HG03064 (cell line): Measurements from ENCODE around the gene COQ4.
"Not testable (repeated sequence)": the region's sequence is repeated elsewhere in the genome, so short reads cannot be mapped to it uniquely, and the experiment has no call there.

Experiments
- ATAC-seq: cut with Tn5 transposase; IDR thresholded peaks from one replicate; pipeline ENCODE4 v1.9.1; 2021; ENCODE audit warnings: low read depth; ENCODE audit not compliant: unreplicated experiment

COQ4 gene

DNA sequence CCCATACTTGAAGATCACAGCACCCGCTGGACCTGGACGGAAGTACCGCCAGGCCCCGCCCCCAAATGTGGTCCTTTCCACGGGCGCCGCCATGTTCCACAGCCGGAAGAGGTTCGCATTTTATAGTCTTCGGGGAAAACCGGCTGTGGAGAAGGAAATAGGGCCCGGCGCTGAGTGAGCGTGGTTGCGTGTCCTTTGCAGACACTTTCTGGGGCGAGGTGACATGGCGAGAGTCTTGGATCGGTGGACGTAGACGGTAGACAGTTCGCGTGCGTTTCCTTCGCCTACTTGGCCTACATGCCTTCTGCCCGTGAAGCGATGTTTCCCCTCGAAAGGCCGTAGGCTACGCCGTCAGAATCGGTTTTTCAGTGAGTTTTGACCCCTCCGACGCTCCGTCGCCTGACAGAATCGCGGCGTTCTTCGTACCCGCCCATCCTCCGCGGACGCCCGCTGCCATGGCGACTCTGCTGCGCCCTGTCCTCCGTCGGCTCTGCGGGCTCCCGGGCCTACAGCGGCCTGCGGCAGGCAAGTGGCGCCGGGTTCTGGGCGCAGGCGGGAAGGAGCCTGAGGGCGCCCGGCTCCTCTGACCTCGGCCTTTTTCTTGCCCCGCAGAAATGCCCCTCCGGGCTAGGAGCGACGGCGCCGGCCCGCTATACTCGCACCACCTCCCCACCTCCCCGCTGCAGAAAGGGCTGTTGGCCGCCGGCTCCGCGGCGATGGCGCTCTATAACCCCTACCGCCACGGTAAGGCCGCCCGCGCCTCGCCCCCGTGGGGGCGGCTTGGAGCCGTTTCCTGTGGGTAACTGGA is at the start of gene COQ4, which contains the start of gene TRUB2:
Gene COQ4 (plus strand): TSS at position 436 of the 808 bp plus-strand sequence. CDS start 20 bp downstream, at position 456.
Gene TRUB2 (minus strand): TSS at position 44 of the 808 bp plus-strand sequence. CDS start 39 bp downstream, at position 5.
- peak; percentile 68 for ATAC-seq

DNA sequence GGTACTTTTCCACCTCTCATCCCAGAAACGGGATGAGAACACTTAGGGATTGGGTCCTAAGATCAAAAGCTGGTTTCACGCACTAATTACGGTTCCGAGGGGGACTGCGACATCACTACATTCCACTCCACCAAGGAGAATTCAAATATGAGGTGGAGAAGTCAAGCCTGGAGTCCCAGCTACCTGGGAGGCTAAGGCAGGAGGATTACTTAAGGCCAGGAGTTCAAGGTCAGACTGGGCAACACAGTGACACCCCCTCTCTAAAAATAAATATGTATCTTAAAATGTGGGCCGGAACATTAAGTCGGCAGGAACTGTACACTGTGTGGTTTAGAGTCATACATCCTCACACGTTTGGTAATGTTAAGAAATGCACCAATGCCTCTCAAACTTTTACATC is 48.4 kb upstream of the COQ4 start:
- ATAC-seq, result no peak

DNA sequence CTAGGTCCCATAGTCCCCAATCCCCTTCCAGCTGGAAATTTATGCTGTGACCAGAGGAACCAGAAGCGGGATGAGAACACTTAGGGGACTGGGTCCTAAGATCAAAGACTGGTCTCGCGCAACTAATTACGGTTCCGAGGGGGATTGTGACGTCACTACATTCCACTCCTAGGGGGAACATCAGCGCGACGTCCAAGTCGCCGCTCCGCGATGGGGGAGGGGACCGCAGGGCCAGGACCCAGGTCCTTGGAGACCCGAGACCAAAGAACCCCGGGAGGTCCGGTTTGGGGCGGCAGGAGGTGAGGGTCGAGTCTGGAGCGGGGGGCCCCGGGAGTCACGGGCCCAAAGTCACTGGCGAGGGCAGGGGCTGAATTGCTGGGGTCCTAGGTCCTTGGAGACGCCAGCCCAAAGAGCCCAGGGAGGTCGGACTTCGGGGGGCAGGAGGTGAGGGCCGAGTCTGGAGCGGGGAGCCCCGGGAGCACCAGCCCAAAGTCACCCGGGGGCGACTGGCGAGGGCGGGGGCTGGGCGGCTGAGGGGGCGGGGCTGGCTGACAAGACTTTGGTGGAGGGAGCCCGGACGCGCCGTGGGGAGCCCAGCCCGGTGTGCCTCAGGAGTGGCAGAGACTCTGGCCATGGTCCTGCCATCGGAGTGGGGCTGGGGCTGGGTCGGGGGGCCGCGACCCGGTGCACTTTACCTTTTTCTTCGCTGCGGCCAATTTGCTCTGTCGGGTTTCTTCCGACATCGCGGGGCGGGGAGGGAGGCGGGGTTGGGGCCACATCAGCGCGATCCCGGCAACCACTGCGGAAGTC is 47.2 kb upstream of the COQ4 start, which contains the start of gene GOLGA2:
Gene GOLGA2 (minus strand): TSS at position 810 of the 810 bp plus-strand sequence. CDS start 31 bp downstream, at position 779.
- peak; percentile 44 for ATAC-seq

DNA sequence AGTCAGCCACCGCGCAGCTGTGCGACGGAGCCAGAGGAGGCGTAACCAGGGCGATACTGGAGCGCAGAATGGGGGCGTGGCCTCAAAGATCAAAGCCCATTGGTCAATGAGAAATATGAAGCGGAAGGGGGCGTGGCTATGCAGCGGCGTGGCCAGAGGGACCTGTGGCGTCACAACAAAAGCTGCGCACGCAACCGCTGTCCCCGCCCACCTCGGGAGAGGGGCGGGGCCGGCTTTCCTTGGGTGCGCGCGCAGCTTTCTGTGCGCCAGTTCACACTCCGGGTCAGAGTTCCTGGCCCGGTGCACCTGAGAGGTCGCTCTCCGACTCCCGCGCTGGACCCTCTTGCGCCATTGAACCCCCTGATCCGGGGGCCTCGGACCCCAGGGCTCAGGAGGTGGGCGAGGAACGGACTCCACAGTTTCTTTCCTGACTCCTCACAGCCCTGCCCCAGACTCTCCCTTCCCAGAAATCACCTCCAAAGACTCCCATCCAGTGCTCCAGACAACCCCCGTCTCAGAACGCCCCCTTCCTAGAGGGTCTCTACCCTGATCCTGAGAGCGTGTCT is 46.5 kb upstream of the COQ4 start, which contains the start of gene SWI5:
Gene SWI5 (plus strand): TSS at position 269 of the 566 bp plus-strand sequence.
- ATAC-seq, result peak; percentile 96

DNA sequence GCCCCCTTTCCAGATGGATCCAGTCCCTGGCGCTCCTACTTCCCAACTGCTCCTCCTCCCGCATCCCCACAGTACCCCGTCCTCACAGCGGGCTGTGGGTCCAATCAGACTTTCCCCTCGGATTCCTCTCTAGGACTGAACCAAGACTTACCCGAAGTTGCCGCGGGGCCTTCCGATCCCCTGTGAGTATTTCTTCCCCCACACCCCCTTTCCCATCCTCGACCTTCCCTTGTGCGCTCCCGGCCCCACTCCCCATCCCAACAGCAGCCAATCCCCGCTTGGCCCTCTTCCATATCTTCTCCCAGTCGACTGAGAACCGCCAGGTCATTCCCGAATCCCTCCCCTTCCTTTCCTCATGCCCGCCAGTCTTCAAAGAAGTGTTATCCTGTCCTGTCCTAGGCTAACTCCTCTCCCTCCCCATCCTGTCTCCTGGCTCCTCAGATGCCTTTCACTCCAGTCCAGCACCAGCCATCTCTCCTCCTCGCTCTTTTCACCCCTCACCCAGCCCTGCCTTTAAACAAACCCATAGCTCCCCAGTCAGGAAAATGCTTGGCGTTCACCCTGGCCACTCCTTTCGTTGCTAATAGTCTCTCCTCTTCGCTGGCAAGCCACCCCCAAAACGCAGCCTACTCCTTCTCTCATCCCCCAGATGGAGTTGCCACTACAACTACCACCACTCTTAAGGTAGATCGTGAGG is 45.9 kb upstream of the COQ4 start:
- no peak for ATAC-seq

DNA sequence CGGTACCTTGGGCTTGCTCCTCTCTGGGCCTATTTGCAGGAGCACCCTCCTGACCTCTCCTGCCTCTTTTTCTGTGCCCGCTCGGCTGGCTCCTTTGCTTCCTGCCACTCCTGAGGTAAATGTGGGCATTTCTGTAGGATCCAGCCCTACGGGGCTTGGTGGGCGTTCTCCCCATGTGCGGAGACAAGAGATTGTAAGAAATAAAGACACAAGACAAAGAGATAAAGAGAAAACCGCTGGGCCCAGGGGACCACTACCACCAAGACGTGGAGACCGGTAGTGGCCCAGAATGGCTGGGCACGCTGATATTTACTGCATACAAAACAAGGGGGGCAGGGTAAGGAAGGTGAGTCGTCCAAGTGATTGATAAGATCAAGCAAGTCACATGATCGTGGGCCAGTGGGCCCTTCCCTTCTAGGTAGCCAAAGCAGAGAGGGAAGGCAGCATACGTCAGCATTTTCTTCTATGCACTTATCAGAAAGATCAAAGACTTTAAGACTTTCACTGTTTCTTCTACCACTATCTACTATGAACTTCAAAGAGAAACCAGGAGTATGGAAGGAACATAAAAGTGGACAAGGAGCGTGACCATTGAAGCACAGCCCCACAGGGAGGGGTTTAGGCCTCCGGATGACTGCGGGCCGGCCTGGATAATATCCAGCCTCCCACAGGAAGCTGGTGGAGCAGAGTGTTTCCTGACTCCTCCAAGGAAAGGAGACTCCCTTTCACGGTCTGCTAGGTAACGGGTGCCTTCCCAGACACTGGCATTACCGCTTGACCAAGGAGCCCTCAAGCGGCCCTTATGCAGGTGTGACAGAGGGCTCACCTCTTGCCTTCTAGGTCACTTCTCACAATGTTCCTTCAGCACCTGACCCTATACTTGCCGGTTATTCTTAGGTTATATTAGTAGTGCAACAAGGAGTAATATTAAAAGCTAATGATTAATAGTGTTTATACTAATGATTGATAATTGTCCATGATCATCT is 43.3 kb upstream of the COQ4 start:
- ATAC-seq, result not testable (repeated sequence)

DNA sequence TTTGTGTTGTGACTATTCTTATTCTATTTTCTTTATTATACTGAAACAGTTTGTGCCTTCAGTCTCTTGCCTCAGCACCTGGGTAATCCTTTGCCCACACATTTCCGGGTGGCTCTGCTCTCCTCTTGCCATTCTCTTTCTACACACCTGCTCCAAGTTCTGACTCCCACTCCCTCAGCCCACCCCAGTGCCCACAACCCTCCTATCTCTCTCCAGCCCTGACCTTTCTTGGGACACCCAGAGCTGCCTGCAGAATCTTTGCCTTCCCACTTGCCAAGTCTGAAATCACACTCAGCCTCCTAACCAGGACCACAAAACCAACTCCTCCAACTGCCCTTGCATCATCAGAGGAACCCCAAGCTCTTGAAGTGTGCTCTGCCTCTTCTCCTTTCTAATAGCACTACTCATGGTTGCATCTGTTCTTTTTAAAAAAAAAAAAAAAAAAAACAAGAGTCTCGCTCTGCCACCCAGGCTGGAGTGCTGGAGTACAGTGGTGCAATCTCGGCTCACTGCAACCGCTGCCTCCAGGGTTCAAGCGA is 42.5 kb upstream of the COQ4 start:
- no peak for ATAC-seq

DNA sequence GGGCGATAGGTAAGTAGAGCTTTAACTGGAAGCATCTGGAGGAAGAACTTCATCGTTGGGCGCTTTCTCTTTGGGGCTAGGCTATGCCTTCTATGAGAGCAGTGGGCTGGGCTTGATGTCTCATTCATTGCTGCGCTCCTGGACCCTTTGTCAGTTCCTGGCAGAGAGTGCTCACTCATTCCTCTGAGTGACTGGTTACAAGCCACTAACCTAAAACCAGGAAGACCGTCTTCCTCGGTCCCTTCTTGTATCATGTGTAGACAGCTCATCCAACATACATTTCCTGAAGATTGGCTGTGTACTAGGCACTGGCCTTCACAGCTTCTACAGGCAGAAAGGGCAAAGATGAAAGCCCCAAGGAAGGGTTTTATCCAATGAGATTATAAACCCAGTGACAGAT is 40.1 kb upstream of the COQ4 start:
- ATAC-seq, result no peak

DNA sequence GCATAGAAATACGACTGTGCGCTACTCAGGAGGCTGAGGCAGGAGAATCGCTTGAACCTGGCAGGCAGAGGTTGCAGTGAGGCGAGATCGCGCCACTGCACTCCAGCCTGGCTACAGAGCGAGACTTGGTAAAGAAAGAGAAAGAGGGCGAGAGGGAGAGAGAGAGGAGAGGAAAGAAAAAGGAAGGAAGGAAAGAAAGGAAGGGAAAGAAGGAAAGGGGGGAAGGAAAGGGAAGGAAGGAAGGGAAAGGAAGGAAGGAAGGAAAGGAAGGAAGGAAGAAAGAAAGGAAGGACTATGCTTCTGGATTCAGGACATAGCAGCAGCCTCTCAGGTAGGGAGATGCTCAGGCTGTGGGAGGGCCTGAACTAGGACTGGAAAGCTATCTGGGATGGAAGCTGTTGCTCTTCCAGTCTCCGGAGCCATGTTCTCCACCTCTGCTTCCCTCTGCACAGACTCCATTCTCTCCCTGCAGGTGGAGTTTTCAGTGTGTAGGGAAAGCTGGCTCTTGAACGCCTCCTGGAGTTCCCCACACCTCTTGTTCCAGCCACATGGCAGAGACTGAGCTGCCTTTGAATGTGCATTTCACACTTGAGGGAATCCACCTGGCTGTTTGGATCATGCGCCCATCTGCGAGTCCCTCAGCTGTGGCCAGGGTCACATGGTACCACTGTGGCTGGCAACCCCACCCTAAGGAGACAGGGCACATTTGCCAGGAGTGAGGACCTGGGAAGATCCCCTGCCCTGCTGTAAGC is 37.4 kb upstream of the COQ4 start:
- ATAC-seq, result no peak

DNA sequence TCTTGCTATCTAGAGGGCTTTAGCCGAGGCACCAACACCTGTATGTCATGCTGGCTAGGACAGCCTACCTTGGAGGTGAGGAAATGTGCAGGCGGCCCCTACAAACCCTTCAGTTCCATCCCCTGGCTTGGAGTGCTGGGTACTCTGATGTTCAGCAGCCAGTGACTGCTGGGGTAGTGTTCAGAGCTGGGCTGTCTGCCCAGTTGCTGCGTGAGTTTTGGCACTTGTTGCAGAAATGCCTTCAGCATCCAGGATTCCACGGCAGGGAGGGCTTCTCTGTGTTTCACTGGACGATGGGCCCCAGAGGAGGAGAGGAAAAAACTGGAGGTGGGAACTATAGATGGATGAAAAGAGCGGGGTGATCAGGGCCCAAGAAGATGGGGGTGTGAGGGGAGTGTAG is 36.2 kb upstream of the COQ4 start:
- no peak for ATAC-seq

DNA sequence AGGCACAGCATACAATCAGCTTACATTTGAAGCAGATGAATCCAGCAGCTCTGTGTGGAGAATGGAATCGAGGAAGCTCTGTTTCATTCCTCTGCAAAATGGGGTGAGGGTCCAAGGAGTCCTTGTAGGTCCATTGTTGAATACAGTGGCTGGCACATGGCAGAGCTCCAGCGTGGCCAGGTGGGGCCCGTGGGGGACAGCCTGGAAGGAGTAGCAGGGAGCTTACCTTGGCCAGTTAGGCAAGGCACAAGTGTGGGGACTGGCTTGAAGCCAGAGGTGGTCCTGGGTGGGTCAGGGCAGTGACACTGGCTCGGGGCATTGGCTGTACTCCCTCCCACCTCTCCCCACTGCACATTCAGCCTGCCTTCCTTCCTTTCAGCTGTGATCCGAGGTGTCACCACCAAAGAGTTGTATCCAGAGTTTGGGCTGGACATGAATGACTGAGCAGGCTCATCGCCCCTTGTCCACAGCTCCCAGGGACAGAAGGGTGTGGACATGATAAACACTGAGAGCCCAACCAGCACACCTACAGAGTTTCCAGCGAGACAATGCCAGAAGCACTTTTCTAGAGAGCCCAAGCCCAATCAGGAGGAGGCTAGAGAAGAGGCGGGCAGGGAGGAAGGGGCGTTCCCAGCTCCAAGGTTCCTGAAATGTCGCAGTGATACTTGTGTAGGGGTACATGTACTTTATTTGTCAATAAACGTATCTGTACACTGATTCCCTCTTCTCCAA is 34.2 kb upstream of the COQ4 start:
- ATAC-seq, result no peak

DNA sequence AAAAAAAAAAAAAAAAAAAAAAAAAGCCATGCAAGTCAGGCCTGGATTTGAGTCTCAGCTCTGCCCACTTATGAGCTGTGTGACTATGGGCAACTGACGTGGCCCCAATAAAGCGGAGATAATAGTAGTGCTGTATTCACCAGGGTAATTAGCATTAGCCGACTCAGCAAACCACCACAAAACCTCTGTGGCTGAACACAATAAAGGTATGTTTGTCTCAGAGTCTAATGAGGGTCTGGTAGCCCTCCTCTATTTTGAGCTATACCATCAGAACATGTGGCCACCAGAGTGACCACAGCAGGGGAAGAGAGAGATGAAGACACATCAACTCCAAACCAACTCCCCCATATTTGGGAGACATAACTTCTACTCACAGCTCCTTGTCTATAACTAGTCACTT is 30.6 kb upstream of the COQ4 start:
- ATAC-seq, result no peak

DNA sequence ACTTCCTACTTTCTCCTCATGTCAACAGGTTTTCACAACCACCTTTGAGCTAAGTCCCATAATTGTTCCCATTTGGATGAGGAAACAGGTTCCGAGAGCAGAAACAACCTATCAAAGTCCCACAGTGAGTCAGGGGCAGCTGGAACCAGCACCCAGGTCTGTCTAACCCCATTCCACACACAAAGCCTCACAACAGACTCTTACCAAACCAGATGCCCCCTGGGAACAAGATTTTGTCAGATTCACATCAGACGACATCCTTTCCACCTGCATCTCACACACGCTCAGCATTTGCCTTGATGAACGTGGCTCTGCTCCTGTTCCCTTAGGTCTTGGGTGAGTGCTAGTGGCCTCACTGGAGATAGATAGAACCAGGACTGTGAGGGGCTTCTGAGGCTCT is 29.5 kb upstream of the COQ4 start:
- no peak for ATAC-seq

DNA sequence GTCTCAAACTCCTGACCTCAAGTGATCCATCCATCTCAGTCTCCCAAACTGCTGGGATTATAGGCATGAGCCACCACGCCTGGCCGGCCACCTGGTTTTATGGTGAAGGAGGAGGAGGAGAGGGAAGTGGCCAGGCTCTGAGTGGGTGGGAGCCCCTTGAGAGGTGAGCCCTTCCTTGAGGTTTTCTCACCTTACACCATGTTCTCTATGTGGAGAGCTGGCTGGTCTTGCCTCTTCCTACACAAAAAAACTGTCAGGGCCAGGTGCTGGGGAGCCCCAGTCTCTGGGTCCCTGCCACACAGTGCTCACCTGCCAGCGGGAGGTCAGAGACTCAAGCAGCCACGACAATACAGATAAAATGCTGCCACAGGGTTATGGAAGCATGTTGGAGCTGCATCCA is 28.5 kb upstream of the COQ4 start:
- no peak for ATAC-seq

DNA sequence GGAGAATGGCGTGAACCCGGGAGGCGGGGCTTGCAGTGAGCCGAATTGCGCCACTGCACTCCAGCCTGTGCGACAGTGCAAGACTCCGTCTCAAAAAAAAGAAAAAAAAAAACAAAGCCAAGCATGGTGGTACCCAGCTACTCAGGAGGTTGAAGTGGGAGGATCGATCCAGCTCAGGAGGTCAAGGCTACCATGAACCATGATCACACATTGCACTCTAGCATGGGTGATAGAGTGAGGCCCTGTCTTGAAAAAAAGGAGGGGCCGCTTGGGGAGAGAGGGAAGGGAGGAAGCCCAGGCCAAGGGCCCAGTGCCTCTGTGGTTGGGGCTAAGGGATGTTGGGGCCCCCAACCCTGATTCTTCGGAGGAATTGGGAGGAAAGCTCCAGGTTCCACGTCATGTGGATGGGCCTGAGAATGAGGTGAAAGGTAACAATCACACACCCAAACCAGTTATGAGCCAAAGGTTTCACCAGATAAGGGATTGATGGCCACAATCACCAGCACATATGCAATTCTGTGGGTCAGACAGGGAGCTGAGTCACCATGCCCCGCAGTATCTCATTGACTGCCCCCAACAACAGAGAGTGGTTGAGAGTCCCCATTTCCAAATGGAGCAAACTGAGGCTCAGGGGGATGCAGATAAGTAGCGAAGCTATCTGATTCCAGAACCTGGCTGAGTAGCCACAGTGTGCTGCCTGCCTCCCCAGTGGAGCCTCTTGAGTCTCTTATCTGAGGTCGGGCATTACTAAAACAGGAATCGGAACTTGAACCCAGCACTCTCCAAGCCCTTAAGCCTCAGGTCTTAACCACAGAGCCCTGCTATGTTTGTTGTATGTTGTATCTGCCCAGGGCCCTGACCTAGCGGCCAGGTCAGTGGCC is 26.1 kb upstream of the COQ4 start:
- ATAC-seq, result no peak

DNA sequence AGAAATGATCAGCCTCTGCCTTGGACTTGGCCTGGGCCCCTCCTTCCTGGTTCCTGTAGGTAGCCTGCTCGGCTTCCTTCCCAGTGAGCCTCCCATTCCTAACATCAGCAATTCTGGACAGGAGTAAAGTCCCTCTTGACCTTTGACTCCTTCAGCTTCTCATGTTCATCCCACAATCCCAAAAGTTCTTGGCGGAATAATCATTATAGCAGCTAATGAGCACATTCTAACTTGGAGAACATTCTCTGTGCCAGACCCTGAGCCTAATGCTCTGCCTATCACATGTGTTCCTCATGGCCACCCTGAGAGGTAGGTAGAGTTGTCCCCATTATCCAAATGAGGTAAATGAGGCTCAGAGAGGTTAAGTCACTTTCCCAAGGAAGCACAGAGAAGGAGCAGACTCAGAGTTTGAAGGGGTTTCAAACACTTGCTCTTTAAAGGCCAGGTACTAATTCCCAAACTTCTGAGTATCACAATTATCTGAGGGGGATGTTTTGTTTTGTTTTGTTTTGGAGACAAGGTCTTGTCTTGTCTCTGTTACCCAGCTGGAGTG is 25.3 kb upstream of the COQ4 start:
- ATAC-seq, result no peak
